H9 (cell line): ENCODE data around the gene FAM227B. TPM values are rescaled to one million over a fixed set of nuclear protein-coding genes. Genes with fewer than 3 reads are reported as not detected.

Experiments
- DNase-seq: peaks from one replicate; pipeline ENCODE4 v3.0.0-alpha.2; 2017
- H2AFZ ChIP-seq: one replicate; pipeline ENCODE4 v1.6.1; 2013; ENCODE audit warnings: mild to moderate bottlenecking, low read length, control low read depth, moderate library complexity
- H2AK5ac ChIP-seq: 2 replicates; pipeline ENCODE4 v1.6.1; 2013; ENCODE audit warnings: low read length, control low read depth, mixed read lengths; ENCODE audit not compliant: insufficient read length
- H2BK120ac ChIP-seq: one replicate; pipeline ENCODE4 v1.6.1; 2013; ENCODE audit warnings: low read depth, mild to moderate bottlenecking, low read length, control low read depth, inconsistent platforms; ENCODE audit not compliant: poor library complexity, severe bottlenecking
- H2BK12ac ChIP-seq: 2 replicates; pipeline ENCODE4 v1.6.1; 2013; ENCODE audit warnings: low read length, control low read depth, mixed read lengths, low read depth; ENCODE audit not compliant: insufficient read length
- H2BK15ac ChIP-seq: 2 replicates; pipeline ENCODE4 v1.6.1; 2013; ENCODE audit warnings: low read depth, low read length, control low read depth
- H2BK20ac ChIP-seq: one replicate; pipeline ENCODE4 v1.6.1; 2013; ENCODE audit warnings: low read depth, mild to moderate bottlenecking, low read length, control low read depth, inconsistent platforms; ENCODE audit not compliant: poor library complexity, severe bottlenecking
- H2BK5ac ChIP-seq: 2 replicates; pipeline ENCODE4 v1.6.1; 2013; ENCODE audit warnings: low read length, control low read depth, mixed read lengths; ENCODE audit not compliant: insufficient read length
- H3K14ac ChIP-seq: 2 replicates; pipeline ENCODE4 v1.6.1; 2013; ENCODE audit warnings: low read length, control low read depth; ENCODE audit not compliant: insufficient read depth
- H3K18ac ChIP-seq: 2 replicates; pipeline ENCODE4 v1.6.1; 2013; ENCODE audit warnings: low read depth, mild to moderate bottlenecking, mixed read lengths, low read length, control low read depth; ENCODE audit not compliant: insufficient read length
- H3K23ac ChIP-seq: 2 replicates; pipeline ENCODE4 v1.6.1; 2013; ENCODE audit warnings: low read length, control low read depth, mixed read lengths, low read depth; ENCODE audit not compliant: insufficient read length
- H3K23me2 ChIP-seq: 2 replicates; pipeline ENCODE4 v1.6.1; 2013; ENCODE audit warnings: low read depth, mild to moderate bottlenecking, mixed read lengths, low read length, control low read depth; ENCODE audit not compliant: insufficient read length, poor library complexity, severe bottlenecking
- H3K27ac ChIP-seq: 2 replicates; pipeline ENCODE4 v1.5.1; 2013; ENCODE audit warnings: low read length, control low read depth, mixed read lengths, low read depth; ENCODE audit not compliant: insufficient read length
- H3K27me3 ChIP-seq: 2 replicates; pipeline ENCODE4 v1.6.1; 2013; ENCODE audit warnings: low read length, control low read depth, inconsistent platforms; ENCODE audit not compliant: insufficient read depth
- H3K4ac ChIP-seq: 2 replicates; pipeline ENCODE4 v1.6.1; 2013; ENCODE audit warnings: low read depth, mild to moderate bottlenecking, control low read depth, inconsistent platforms, low read length, moderate library complexity
- H3K4me1 ChIP-seq: 2 replicates; pipeline ENCODE4 v1.6.1; 2013; ENCODE audit warnings: low read length, control low read depth, inconsistent platforms; ENCODE audit not compliant: insufficient read depth
- H3K4me2 ChIP-seq: 2 replicates; pipeline ENCODE4 v1.6.1; 2013; ENCODE audit warnings: low read length, control low read depth, mixed read lengths; ENCODE audit not compliant: insufficient read length, insufficient read depth
- H3K56ac ChIP-seq: 2 replicates; pipeline ENCODE4 v1.6.1; 2013; ENCODE audit warnings: low read depth, mild to moderate bottlenecking, mixed read lengths, low read length, control low read depth; ENCODE audit not compliant: insufficient read length
- H3K79me1 ChIP-seq: 2 replicates; pipeline ENCODE4 v1.6.1; 2013; ENCODE audit warnings: low read depth, mild to moderate bottlenecking, moderate library complexity, low read length, control low read depth, inconsistent platforms; ENCODE audit not compliant: insufficient read depth, poor library complexity, severe bottlenecking
- H3K79me2 ChIP-seq: 2 replicates; pipeline ENCODE4 v1.6.1; 2013; ENCODE audit warnings: low read length, control low read depth, inconsistent platforms; ENCODE audit not compliant: insufficient read depth
- H3K9ac ChIP-seq: 2 replicates; pipeline ENCODE4 v1.6.1; 2013; ENCODE audit warnings: low read length, control low read depth, mixed read lengths; ENCODE audit not compliant: insufficient read length; ENCODE audit errors: extremely low read depth
- H3K9me3 ChIP-seq: one replicate; pipeline ENCODE4 v1.6.1; 2013; ENCODE audit warnings: low read depth, low read length, inconsistent platforms; ENCODE audit not compliant: control insufficient read depth
- H3T11ph ChIP-seq: one replicate; pipeline ENCODE4 v1.6.1; 2013; ENCODE audit warnings: mild to moderate bottlenecking, low read length, control low read depth, inconsistent platforms
- H4K20me1 ChIP-seq: one replicate; pipeline ENCODE4 v1.6.1; 2013; ENCODE audit not compliant: control insufficient read depth, insufficient read length, insufficient read depth
- H4K5ac ChIP-seq: 2 replicates; pipeline ENCODE4 v1.6.1; 2013; ENCODE audit warnings: low read depth, mild to moderate bottlenecking, mixed read lengths, low read length, control low read depth; ENCODE audit not compliant: insufficient read length
- H4K8ac ChIP-seq: replicated peaks from 2 replicates; pipeline ENCODE4 v1.6.1; 2013; ENCODE audit warnings: low read length, control low read depth, mixed read lengths, low read depth; ENCODE audit not compliant: insufficient read length
- H4K91ac ChIP-seq: 2 replicates; pipeline ENCODE4 v1.6.1; 2013; ENCODE audit warnings: low read depth, mild to moderate bottlenecking, moderate library complexity, mixed read lengths, low read length, control low read depth; ENCODE audit not compliant: insufficient read length
- H3K27ac Mint-ChIP-seq, 3 experiments: 2 replicates in 2 of 3; 3 replicates in 1 of 3; pipeline ENCODE4 v1.8.0; 2020 to 2021; ENCODE audit warnings: mixed read lengths in 3 of 3, mild to moderate bottlenecking in 1 of 3, moderate library complexity in 1 of 3
- H3K27me3 Mint-ChIP-seq: 2 replicates; pipeline ENCODE4 v1.8.0; 2021; ENCODE audit warnings: low read depth, mild to moderate bottlenecking, moderate library complexity, mixed read lengths
- H3K36me3 Mint-ChIP-seq, 3 experiments: 2 replicates in 2 of 3; 3 replicates in 1 of 3; pipeline ENCODE4 v1.8.0; 2020 to 2021; ENCODE audit warnings: low read depth in 3 of 3, mixed read lengths in 3 of 3; ENCODE audit not compliant: insufficient read depth in 1 of 3
- H3K4me1 Mint-ChIP-seq, 2 experiments: 2 replicates each; pipeline ENCODE4 v1.8.0; 2020; ENCODE audit warnings: mixed read lengths in 2 of 2
- H3K4me3 Mint-ChIP-seq, 2 experiments: 2 replicates in 1 of 2; 3 replicates in 1 of 2; pipeline ENCODE4 v1.8.0; 2020 to 2021; ENCODE audit warnings: mild to moderate bottlenecking in 2 of 2, mixed read lengths in 2 of 2, moderate library complexity in 1 of 2
- H3K9me3 Mint-ChIP-seq, 2 experiments: 2 replicates in 1 of 2; 3 replicates in 1 of 2; pipeline ENCODE4 v1.8.0; 2020; ENCODE audit warnings: mild to moderate bottlenecking in 2 of 2, mixed read lengths in 2 of 2, moderate library complexity in 1 of 2
- CTCF ChIP-seq: fragments of 200-600 bp; sonication (generic); conservative IDR thresholded peaks from 3 replicates; pipeline ENCODE4 v1.8.0; 2021; ENCODE audit warnings: antibody characterized with exemption, mild to moderate bottlenecking
- total RNA-seq: library from RNA; stranded (reverse); gene quantifications from 2 replicates; pipeline ENCODE4 v1.2.1, GENCODE V29; 2021

Gene FAM227B
- total RNA-seq, 1 experiment from 2014 or later = 5.5 TPM

- Histone ChIP-seq H4K5ac (no peak overlapping the region), H2BK120ac (no peak overlapping the region), H3K79me1 (no peaks in the 10 kb centered on the region), H3K14ac (no peak overlapping the region), H3K4me2 (no peak overlapping the region), H3K56ac (no peak overlapping the region), H2AFZ (no peak overlapping the region), H3K23ac (no peak overlapping the region), H4K20me1 (no peaks in the 10 kb centered on the region), H4K8ac (no peak overlapping the region), H2BK12ac (no peak overlapping the region), H2BK15ac (no peak overlapping the region), H3K27me3 (no peaks in the 10 kb centered on the region), H3K18ac (no peak overlapping the region), H3K79me2 (no peaks in the 10 kb centered on the region), H3K23me2 (no peaks in the 10 kb centered on the region), H3K4ac (no peak overlapping the region), H3K27ac (no peak overlapping the region), H2BK5ac (no peak overlapping the region), H2BK20ac (no peak overlapping the region), H3T11ph (no peak overlapping the region), H3K4me1 (no peaks in the 10 kb centered on the region), H4K91ac (no peak overlapping the region), H2AK5ac (no peak overlapping the region), H3K9me3 (no peaks in the 10 kb centered on the region), H3K9ac (no peak overlapping the region)
- no peaks in the 10 kb centered on the region; a peak in 1 of 5 replicates for H3K9me3 Mint-ChIP-seq
- H3K27ac Mint-ChIP-seq = no peak overlapping the region
- no peaks in the 10 kb centered on the region; a peak in 1 of 7 replicates for H3K36me3 Mint-ChIP-seq
- TF ChIP-seq CTCF = no peak
- DNase-seq = no peak
- no peaks in the 10 kb centered on the region for H3K27me3 Mint-ChIP-seq
- H3K4me1 Mint-ChIP-seq = no peaks in the 10 kb centered on the region
- H3K4me3 Mint-ChIP-seq = no peak overlapping the region
These were observed 207.8 kb downstream of the FAM227B start for GRCh38 chr15:49412797-49413196.
